Astrocyte of the spinal cord (primary cell): ENCODE results near the gene PRKCE.
A peak's percentile ranks its signal among the peaks of the same experiment; 100 is the strongest.

Experiments
- DNase-seq: peaks from one replicate; pipeline ENCODE4 v3.0.0; 2011; ENCODE audit warnings: low read depth, low spot score
- H3K4me3 ChIP-seq: 2 replicates; pipeline ENCODE4 v1.5.1; 2011; ENCODE audit warnings: low read depth, mild to moderate bottlenecking, low read length, moderate library complexity
- in situ Hi-C: cut with HindIII; loops from 2 replicates; pipeline ENCODE4 v1.10.0; 2017; ENCODE audit warnings: low sequenced_read_pairs
- TF ChIP-seq, protein P1 (sequence below): IDR thresholded peaks from 2 replicates; pipeline ENCODE4 v1.5.1; 2012; ENCODE audit warnings: low read depth, mild to moderate bottlenecking, low read length, inconsistent platforms

PRKCE gene

DNA sequence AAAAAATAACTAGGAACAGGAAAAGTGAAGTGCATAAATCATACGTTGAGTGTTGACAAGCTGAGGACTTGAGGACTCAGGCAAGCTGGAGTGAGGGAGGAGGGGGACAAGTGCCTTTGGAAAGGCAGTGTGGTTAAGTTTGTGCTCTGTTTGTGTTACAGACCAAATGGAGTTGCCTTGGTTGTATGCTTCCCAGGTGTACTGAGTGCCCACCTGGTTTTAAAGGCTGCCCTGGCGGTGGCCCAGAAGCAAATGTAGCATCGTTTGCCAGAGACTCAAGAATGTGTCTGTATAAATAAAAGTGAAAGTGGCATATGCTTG is 240.9 kb downstream of the PRKCE start:
- in situ Hi-C loops: no loop called here
- TF ChIP-seq, protein P1, sequence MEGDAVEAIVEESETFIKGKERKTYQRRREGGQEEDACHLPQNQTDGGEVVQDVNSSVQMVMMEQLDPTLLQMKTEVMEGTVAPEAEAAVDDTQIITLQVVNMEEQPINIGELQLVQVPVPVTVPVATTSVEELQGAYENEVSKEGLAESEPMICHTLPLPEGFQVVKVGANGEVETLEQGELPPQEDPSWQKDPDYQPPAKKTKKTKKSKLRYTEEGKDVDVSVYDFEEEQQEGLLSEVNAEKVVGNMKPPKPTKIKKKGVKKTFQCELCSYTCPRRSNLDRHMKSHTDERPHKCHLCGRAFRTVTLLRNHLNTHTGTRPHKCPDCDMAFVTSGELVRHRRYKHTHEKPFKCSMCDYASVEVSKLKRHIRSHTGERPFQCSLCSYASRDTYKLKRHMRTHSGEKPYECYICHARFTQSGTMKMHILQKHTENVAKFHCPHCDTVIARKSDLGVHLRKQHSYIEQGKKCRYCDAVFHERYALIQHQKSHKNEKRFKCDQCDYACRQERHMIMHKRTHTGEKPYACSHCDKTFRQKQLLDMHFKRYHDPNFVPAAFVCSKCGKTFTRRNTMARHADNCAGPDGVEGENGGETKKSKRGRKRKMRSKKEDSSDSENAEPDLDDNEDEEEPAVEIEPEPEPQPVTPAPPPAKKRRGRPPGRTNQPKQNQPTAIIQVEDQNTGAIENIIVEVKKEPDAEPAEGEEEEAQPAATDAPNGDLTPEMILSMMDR: no peak
- no peak overlapping the region for H3K4me3 ChIP-seq
- no peak for DNase-seq

DNA sequence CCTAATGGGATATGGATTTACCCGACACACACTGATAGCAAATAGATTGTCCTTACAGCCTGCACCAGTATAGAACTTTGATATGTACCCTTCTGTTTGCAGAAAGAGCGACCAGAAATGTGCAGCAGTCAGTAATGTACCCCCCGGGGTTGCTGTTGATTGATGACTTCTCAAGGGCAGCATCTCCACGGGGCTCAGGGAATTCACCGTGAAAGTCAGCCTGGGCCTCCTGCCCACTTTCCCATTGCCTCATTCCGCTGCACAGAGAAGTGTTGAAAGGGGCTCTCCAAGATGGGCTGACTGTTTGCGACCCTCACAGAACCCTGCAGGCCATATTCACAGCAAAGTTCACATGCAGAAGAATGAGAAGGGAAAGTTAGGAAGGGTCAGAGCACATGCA is 241.3 kb downstream of the PRKCE start:
- H3K4me3 ChIP-seq: no peak overlapping the region
- TF ChIP-seq, protein P1: no peak
- in situ Hi-C loops: no loop called here
- peak; percentile 60 for DNase-seq

DNA sequence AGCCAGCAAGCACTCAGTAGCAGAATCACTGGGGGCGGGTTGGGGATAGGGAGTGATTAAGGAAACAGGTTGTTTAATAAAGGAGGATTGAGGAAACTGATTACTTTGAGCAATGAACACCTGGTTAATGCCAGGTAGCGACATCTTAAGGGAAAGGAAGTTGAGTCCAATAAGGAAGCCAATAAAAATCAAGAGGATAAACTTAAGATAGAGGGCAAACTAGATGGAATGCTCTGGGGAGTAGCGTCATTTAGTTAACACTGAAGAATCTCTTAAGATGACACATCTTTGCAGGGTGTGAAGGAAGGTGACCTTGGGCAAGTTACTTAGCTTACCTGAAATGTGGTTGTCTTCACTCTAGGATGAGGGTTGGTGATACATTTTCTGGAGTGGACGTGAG is 242.7 kb downstream of the PRKCE start:
- DNase-seq: no peak
- in situ Hi-C loops: no loop called here
- TF ChIP-seq, protein P1: no peak
- no peak overlapping the region for H3K4me3 ChIP-seq

DNA sequence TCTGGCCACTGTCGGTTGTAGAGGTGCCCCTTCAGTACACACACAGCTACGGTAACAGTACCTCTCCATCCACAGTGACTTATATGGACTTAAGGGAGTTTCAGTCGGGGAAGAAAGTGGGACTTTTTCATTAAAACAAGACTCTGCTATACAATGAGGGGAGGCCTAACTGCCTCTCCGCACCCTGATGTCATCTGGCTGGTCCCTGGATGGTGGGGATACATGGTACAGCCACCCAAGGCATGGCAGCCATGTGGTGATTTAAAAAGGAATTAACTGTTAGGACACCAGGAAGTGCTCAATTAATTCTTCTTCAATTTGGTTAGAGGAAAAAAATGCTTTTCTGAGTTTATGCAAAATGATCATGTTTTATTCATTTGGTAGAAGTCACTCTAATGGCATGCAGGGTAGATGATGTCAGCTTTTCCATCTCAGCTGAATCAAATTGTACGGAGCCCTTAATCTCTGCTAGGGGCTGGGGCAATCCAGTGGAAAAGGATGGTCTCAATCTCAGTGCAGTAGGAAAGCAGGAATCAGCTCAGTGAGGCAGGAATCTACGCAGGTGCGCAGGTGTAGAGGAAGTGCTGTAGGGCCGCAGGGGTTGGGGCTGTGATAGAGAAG is 243.9 kb downstream of the PRKCE start:
- DNase-seq: peak; percentile 49
- TF ChIP-seq, protein P1: no peak
- in situ Hi-C loops: no loop called here
- H3K4me3 ChIP-seq: no peak overlapping the region

DNA sequence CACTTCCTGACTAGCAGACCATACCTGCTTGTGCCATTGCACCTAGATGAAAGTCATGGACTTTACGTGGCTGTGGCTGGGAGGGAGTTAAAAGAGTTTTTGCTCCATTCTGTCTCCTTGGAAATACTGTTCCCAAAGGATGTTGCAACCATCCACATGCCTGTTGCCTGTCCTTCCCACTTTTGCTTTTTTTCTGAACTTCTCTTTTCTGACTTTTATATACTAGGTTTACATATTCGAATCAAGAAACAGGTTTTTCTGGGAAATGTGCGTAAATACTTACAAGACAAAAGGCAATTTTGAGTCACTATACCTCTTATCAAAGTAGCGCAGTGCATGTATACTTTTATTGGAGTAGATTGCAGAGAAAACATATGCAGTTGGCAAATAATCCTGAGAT is 244.8 kb downstream of the PRKCE start:
- H3K4me3 ChIP-seq: no peak overlapping the region
- in situ Hi-C loops: no loop called here
- no peak for DNase-seq
- TF ChIP-seq, protein P1: no peak

DNA sequence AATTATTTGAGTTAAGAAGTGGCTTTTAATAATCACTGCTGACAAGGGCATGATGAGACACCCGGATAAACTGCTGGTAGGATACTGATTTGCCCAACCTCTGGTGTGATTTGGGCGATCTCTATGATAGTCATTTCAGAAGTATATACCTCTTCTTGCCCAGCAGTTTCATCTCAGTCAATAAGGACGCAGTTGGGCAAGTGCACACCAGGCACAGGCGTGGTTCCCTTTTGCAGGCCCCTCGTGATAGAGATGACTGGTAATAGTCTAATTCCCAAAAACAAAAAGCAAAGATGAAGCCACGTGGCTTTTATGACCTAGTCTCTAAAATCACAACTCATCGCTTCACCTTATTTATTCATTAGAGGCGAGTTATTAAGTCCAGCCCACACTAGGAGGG is 246.4 kb downstream of the PRKCE start:
- H3K4me3 ChIP-seq: no peak overlapping the region
- DNase-seq: no peak
- in situ Hi-C loops: no loop called here
- TF ChIP-seq, protein P1: no peak

DNA sequence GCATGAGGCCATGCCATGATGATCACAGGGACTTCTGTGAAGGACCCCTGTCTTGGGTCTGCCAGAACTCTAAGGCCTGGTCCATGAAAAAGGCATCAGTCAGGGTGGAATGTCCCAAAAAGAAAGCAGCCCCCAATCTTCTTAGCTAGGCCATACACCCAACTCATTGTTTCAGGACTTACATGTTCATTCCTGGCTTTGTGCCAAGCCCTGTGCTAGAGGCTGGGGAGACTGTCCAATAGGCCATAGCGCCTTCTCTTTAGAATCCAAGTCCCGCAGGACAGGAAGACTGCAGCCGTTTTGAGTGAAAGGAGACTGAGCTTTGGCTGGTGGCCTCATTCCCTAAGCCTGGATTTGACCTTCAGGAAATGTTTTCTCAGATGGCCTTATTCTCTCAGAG is 247.3 kb downstream of the PRKCE start:
- TF ChIP-seq, protein P1: no peak
- DNase-seq: no peak
- in situ Hi-C loops: no loop called here
- no peak overlapping the region for H3K4me3 ChIP-seq
